ENCODE measurements around the gene RWDD3. TPM values are rescaled to one million over a fixed set of nuclear protein-coding genes. Genes with fewer than 3 reads are reported as not detected.

The RWDD3 gene
- total RNA-seq, 1 experiment from 2014 or later, result 15.3 TPM

DNA sequence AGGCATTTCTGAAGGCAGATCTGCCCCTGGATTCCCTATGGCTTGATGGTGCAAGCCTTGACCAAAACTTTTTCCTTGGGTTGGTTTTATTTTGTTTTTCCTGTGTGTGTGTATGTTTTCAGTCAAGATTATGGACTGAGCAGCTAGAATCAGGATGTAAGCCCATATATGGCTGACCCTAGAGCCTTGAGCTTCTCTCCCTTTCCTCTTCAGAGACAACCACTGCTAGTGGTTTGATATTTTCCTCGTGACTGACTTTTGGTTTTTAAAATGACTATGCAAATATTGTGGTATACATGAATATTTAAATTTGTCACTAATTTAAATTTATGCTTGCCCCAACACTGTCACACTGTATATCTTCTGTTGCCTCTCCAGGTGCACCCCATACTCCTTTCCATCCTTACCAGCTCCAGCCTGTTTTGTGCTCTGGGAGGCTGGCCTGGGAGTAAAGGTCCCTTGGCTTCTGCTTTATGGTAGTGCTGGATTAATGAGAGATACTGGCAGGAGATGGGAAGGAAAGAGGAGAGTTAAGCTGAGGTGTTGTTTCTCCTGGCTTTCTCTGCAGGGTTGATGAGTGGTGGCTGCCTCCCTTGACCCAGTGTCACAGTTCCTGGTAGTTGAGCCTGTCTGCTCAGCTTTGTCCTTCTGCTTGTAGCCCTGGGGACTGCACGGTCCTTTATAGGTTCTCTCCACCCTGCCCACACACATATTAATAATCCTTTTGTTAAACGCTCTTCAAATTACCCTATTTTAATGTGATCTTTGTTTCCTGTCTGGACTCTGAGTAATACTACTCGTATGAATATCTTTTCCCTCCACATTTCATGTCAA, 44.4 kb downstream of the RWDD3 start:
- no peak overlapping the region for H4K5ac ChIP-seq (ENCODE audit: insufficient read length, low read depth, low read length)
- no peaks in the 10 kb centered on the region for H4K20me1 ChIP-seq (ENCODE audit: control insufficient read depth, insufficient read depth, insufficient read length)
- H2BK15ac ChIP-seq (ENCODE audit: low read depth, low read length), result no peak overlapping the region
- H3K27me3 Mint-ChIP-seq (ENCODE audit: low read depth), result no peaks in the 10 kb centered on the region
- no peak overlapping the region for H2AFZ ChIP-seq (ENCODE audit: low read length)
- H2BK120ac ChIP-seq (ENCODE audit: low read depth, low read length, poor library complexity, severe bottlenecking), result no peak overlapping the region
- no CpG with 5 or more reads among the region's 4 CpGs for WGBS (ENCODE audit: extremely low coverage, insufficient read length, low lambda C conversion rate)
- no peak overlapping the region; a peak in 1 of 7 replicates for H3K27ac Mint-ChIP-seq
- H3K27me3 ChIP-seq (ENCODE audit: insufficient read depth, low read length), result no peaks in the 10 kb centered on the region
- no peak for DNase-seq
- H3K9ac ChIP-seq (ENCODE audit: extremely low read depth, insufficient read length, low read length), result no peak overlapping the region
- no peaks in the 10 kb centered on the region for H3K4me1 ChIP-seq (ENCODE audit: insufficient read depth, low read length)
- H3K36me3 Mint-ChIP-seq (ENCODE audit: insufficient read depth in 1 of 3, low read depth in 3 of 3), result no peaks in the 10 kb centered on the region
- peaks cover 23 to 34% of the 10 kb centered on the region in 2 experiments for H3K4me1 Mint-ChIP-seq
- no peak overlapping the region for H3K56ac ChIP-seq (ENCODE audit: insufficient read length, low read depth, low read length)
- H3K23ac ChIP-seq (ENCODE audit: insufficient read length, low read depth, low read length), result no peak overlapping the region
- no peak overlapping the region for H2BK12ac ChIP-seq (ENCODE audit: insufficient read length, low read depth, low read length)
- H3K23me2 ChIP-seq (ENCODE audit: insufficient read length, low read depth, low read length, poor library complexity, severe bottlenecking), result no peaks in the 10 kb centered on the region
- no peak overlapping the region for H2BK5ac ChIP-seq (ENCODE audit: insufficient read length, low read length)
- TF ChIP-seq, protein P1, sequence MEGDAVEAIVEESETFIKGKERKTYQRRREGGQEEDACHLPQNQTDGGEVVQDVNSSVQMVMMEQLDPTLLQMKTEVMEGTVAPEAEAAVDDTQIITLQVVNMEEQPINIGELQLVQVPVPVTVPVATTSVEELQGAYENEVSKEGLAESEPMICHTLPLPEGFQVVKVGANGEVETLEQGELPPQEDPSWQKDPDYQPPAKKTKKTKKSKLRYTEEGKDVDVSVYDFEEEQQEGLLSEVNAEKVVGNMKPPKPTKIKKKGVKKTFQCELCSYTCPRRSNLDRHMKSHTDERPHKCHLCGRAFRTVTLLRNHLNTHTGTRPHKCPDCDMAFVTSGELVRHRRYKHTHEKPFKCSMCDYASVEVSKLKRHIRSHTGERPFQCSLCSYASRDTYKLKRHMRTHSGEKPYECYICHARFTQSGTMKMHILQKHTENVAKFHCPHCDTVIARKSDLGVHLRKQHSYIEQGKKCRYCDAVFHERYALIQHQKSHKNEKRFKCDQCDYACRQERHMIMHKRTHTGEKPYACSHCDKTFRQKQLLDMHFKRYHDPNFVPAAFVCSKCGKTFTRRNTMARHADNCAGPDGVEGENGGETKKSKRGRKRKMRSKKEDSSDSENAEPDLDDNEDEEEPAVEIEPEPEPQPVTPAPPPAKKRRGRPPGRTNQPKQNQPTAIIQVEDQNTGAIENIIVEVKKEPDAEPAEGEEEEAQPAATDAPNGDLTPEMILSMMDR (conservative IDR thresholded peaks at IDR 0.05), result no peak
- H3K4me3 Mint-ChIP-seq, result no peak overlapping the region
- H3K79me1 ChIP-seq (ENCODE audit: insufficient read depth, low read depth, low read length, poor library complexity, severe bottlenecking), result no peaks in the 10 kb centered on the region
- H3K9me3 ChIP-seq (ENCODE audit: control insufficient read depth, low read depth, low read length), result no peaks in the 10 kb centered on the region
- H3K27ac ChIP-seq (ENCODE audit: insufficient read length, low read depth, low read length), result no peak overlapping the region
- no peak overlapping the region for H3K4ac ChIP-seq (ENCODE audit: low read depth, low read length)
- H3K4me2 ChIP-seq (ENCODE audit: insufficient read depth, insufficient read length, low read length), result no peak overlapping the region
- H4K8ac ChIP-seq (replicated peaks; ENCODE audit: insufficient read length, low read depth, low read length), result no peak overlapping the region
- no peaks in the 10 kb centered on the region for H3K9me3 Mint-ChIP-seq
- no peak overlapping the region for H2AK5ac ChIP-seq (ENCODE audit: insufficient read length, low read length)
- H3K79me2 ChIP-seq (ENCODE audit: insufficient read depth, low read length), result no peaks in the 10 kb centered on the region
- no peak overlapping the region for H2BK20ac ChIP-seq (ENCODE audit: low read depth, low read length, poor library complexity, severe bottlenecking)
- no peak overlapping the region for H4K91ac ChIP-seq (ENCODE audit: insufficient read length, low read depth, low read length)
- H3K18ac ChIP-seq (ENCODE audit: insufficient read length, low read depth, low read length), result no peak overlapping the region
- no peak overlapping the region for H3T11ph ChIP-seq (ENCODE audit: low read length)
- H3K14ac ChIP-seq (ENCODE audit: insufficient read depth, low read length), result no peak overlapping the region

Measured in H9 (cell line).